IMR-90 (cell line): Measurements from ENCODE around the gene PEAK1. TPM values are rescaled to one million over a fixed set of nuclear protein-coding genes. Genes with fewer than 3 reads are reported as not detected.

ENCODE experiments used
- ATAC-seq: fragments of 200-7000 bp; cut with Tn5 transposase; 2 replicates; pipeline ENCODE4 v1.9.1; 2020; ENCODE audit warnings: low read depth, mild to moderate bottlenecking, moderate library complexity
- BruUV-seq: library from RNA; stranded (reverse); fragments of 400-500 nt; replicated peaks from 2 replicates; lab custom pipeline; 2021; lab: Mats Ljungman, UMichigan
- CTCF ChIA-PET: fragments of 300-600 bp; formaldehyde crosslinking; extraction: SDS; loops from one replicate; lab custom pipeline; 2021; ENCODE audit warnings: antibody characterized with exemption; lab: Yijun Ruan, JAX
- POLR2A ChIA-PET: fragments of 300-600 bp; sonication (Branson Sonifier 250); formaldehyde crosslinking; loops from one replicate; lab custom pipeline; 2022; ENCODE audit warnings: antibody characterized with exemption; ENCODE audit not compliant: unreplicated experiment; lab: Charles Lee
- DNase-seq: peaks from one replicate; pipeline ENCODE4 v3.0.0; 2013
- H2AFZ ChIP-seq: replicated peaks from 2 replicates; pipeline ENCODE3; 2013; ENCODE audit warnings: low read length, mild to moderate bottlenecking; ENCODE audit not compliant: poor library complexity
- H2AK5ac ChIP-seq: 2 replicates; pipeline ENCODE4 v1.6.1; 2013; ENCODE audit warnings: low read depth, low read length, inconsistent platforms
- H2AK9ac ChIP-seq: replicated peaks from 2 replicates; pipeline ENCODE3; 2013; ENCODE audit warnings: mild to moderate bottlenecking, low read depth, low read length, moderate library complexity; ENCODE audit not compliant: poor library complexity
- H2BK120ac ChIP-seq: 2 replicates; pipeline ENCODE4 v1.6.1; 2013; ENCODE audit warnings: low read depth, low read length, inconsistent platforms
- H2BK15ac ChIP-seq: 3 replicates; pipeline ENCODE4 v1.6.1; 2013; ENCODE audit warnings: low read depth, low read length, inconsistent platforms
- H2BK20ac ChIP-seq: 2 replicates; pipeline ENCODE4 v1.6.1; 2013; ENCODE audit warnings: low read depth, mild to moderate bottlenecking, inconsistent platforms, low read length, moderate library complexity
- H2BK5ac ChIP-seq: 2 replicates; pipeline ENCODE4 v1.6.1; 2013; ENCODE audit warnings: mild to moderate bottlenecking, low read depth, low read length, inconsistent platforms; ENCODE audit not compliant: poor library complexity, severe bottlenecking
- H3K14ac ChIP-seq: replicated peaks from 2 replicates; pipeline ENCODE4 v1.6.1; 2013; ENCODE audit warnings: low read depth, low read length, inconsistent platforms
- H3K18ac ChIP-seq: 2 replicates; pipeline ENCODE4 v1.6.1; 2013; ENCODE audit warnings: low read depth, low read length, control low read depth
- H3K23ac ChIP-seq: 2 replicates; pipeline ENCODE4 v1.6.1; 2013; ENCODE audit warnings: low read depth, low read length, inconsistent platforms
- H3K27ac ChIP-seq: 2 replicates; pipeline ENCODE4 v1.5.1; 2013; ENCODE audit warnings: mild to moderate bottlenecking, control low read depth, low read length; ENCODE audit not compliant: insufficient read depth
- H3K27me3 ChIP-seq: 2 replicates; pipeline ENCODE4 v1.6.1; 2013; ENCODE audit warnings: low read length; ENCODE audit not compliant: control insufficient read depth, insufficient read depth
- H3K36me3 ChIP-seq: 2 replicates; pipeline ENCODE4 v1.6.1; 2013; ENCODE audit warnings: low read length, mixed read lengths; ENCODE audit not compliant: control insufficient read depth, insufficient read depth
- H3K4ac ChIP-seq: 2 replicates; pipeline ENCODE4 v1.6.1; 2013; ENCODE audit warnings: low read depth, low read length, inconsistent platforms
- H3K4me1 ChIP-seq: 2 replicates; pipeline ENCODE4 v1.6.1; 2013; ENCODE audit warnings: low read length, mixed read lengths; ENCODE audit not compliant: control insufficient read depth, insufficient read depth
- H3K4me2 ChIP-seq: 2 replicates; pipeline ENCODE4 v1.6.1; 2013; ENCODE audit warnings: low read depth, mild to moderate bottlenecking, control low read depth, low read length, moderate library complexity
- H3K4me3 ChIP-seq: 2 replicates; pipeline ENCODE4 v1.5.1; 2013; ENCODE audit warnings: low read depth, mild to moderate bottlenecking, control low read depth, low read length, moderate library complexity; ENCODE audit not compliant: insufficient read depth
- H3K56ac ChIP-seq: 2 replicates; pipeline ENCODE4 v1.6.1; 2013; ENCODE audit warnings: low read length, inconsistent platforms; ENCODE audit not compliant: insufficient read depth; ENCODE audit errors: extremely low read depth
- H3K79me1 ChIP-seq, 2 experiments: 2 replicates each; pipeline ENCODE4 v1.6.1; 2013; ENCODE audit warnings: low read length in 2 of 2, inconsistent platforms in 1 of 2, low read depth in 1 of 2
- H3K9ac ChIP-seq: 2 replicates; pipeline ENCODE4 v1.6.1; 2013; ENCODE audit warnings: low read depth, low read length, control low read depth
- H3K9me1 ChIP-seq: 2 replicates; pipeline ENCODE4 v1.6.1; 2013; ENCODE audit warnings: low read length, inconsistent platforms; ENCODE audit not compliant: insufficient read depth
- H3K9me3 ChIP-seq: 2 replicates; pipeline ENCODE4 v1.6.1; 2013; ENCODE audit warnings: low read length; ENCODE audit not compliant: control insufficient read depth, insufficient read depth
- H4K20me1 ChIP-seq: 2 replicates; pipeline ENCODE4 v1.6.1; 2013; ENCODE audit warnings: low read length, inconsistent platforms; ENCODE audit not compliant: insufficient read depth
- H4K5ac ChIP-seq: 2 replicates; pipeline ENCODE4 v1.6.1; 2013; ENCODE audit warnings: mild to moderate bottlenecking, low read depth, low read length, control low read depth
- H4K8ac ChIP-seq, 2 experiments: 2 replicates each; pipeline ENCODE4 v1.6.1; 2013; ENCODE audit warnings: low read depth in 2 of 2, low read length in 2 of 2, control low read depth in 1 of 2, inconsistent platforms in 1 of 2
- H4K91ac ChIP-seq: 2 replicates; pipeline ENCODE4 v1.6.1; 2013; ENCODE audit warnings: low read depth, low read length, inconsistent platforms; ENCODE audit not compliant: insufficient read depth
- BHLHE40 ChIP-seq: fragments of 150-350 bp; IDR thresholded peaks from 2 replicates; pipeline ENCODE4 v1.6.1; 2016; ENCODE audit warnings: mild to moderate bottlenecking, low read depth, low read length
- CEBPB ChIP-seq: IDR thresholded peaks from 2 replicates; pipeline ENCODE4 v1.6.1; 2012; ENCODE audit warnings: low read depth, low read length, improper control_type of control experiment
- CHD1 ChIP-seq: IDR thresholded peaks from 2 replicates; pipeline ENCODE4 v1.6.1; 2012; ENCODE audit warnings: low read depth, low read length, improper control_type of control experiment
- CTCF ChIP-seq: conservative IDR thresholded peaks from 2 replicates; pipeline ENCODE4 v1.5.1; 2012; ENCODE audit warnings: mild to moderate bottlenecking, low read depth, low read length, improper control_type of control experiment
- ELK1 ChIP-seq: fragments of 150-350 bp; IDR thresholded peaks from 2 replicates; pipeline ENCODE4 v1.6.1; 2016; ENCODE audit warnings: low read depth, mild to moderate bottlenecking, low read length, moderate library complexity, borderline replicate concordance
- FOS ChIP-seq: fragments of 150-350 bp; IDR thresholded peaks from 2 replicates; pipeline ENCODE4 v1.6.1; 2016; ENCODE audit warnings: low read depth, low read length
- MAFK ChIP-seq: IDR thresholded peaks from 2 replicates; pipeline ENCODE4 v1.6.1; 2012; ENCODE audit warnings: low read depth, low read length, improper control_type of control experiment
- MAZ ChIP-seq: IDR thresholded peaks from 2 replicates; pipeline ENCODE4 v1.6.1; 2012; ENCODE audit warnings: low read depth, mild to moderate bottlenecking, low read length, improper control_type of control experiment, moderate library complexity, borderline replicate concordance
- MXI1 ChIP-seq: IDR thresholded peaks from 2 replicates; pipeline ENCODE4 v1.6.1; 2012; ENCODE audit warnings: low read depth, mild to moderate bottlenecking, low read length, moderate library complexity, borderline replicate concordance
- NFE2L2 ChIP-seq: fragments of 150-350 bp; IDR thresholded peaks from 2 replicates; pipeline ENCODE4 v1.6.1; 2016; ENCODE audit warnings: low read depth, mild to moderate bottlenecking, low read length
- POLR2A ChIP-seq: IDR thresholded peaks from 2 replicates; pipeline ENCODE4 v1.6.1; 2012; ENCODE audit warnings: mild to moderate bottlenecking, low read depth, low read length
- RAD21 ChIP-seq: IDR thresholded peaks from 2 replicates; pipeline ENCODE4 v1.6.1; 2012; ENCODE audit warnings: low read length, improper control_type of control experiment
- RCOR1 ChIP-seq: IDR thresholded peaks from 2 replicates; pipeline ENCODE4 v1.6.1; 2012; ENCODE audit warnings: mild to moderate bottlenecking, low read length, improper control_type of control experiment; ENCODE audit not compliant: insufficient replicate concordance
- RFX5 ChIP-seq: IDR thresholded peaks from 2 replicates; pipeline ENCODE4 v1.8.0; 2012; ENCODE audit warnings: low read depth, mild to moderate bottlenecking, low read length, moderate library complexity
- SMC3 ChIP-seq: fragments of 150-350 bp; IDR thresholded peaks from 2 replicates; pipeline ENCODE4 v1.6.1; 2016; ENCODE audit warnings: low read depth, mild to moderate bottlenecking, antibody characterized with exemption, low read length, moderate library complexity
- USF2 ChIP-seq: fragments of 150-350 bp; IDR thresholded peaks from 2 replicates; pipeline ENCODE4 v1.6.1; 2017; ENCODE audit warnings: mild to moderate bottlenecking, antibody characterized with exemption, low read length, low read depth
- dilution Hi-C: fragments of 300-500 bp; cut with HindIII; formaldehyde crosslinking; loops from one replicate; pipeline ENCODE4 v1.14.3; 2018; ENCODE audit warnings: low sequenced_read_pairs; ENCODE audit not compliant: unreplicated experiment
- in situ Hi-C: fragments of 300-500 bp; cut with MboI; formaldehyde crosslinking; loops from 3 replicates; pipeline ENCODE4 v1.14.3; 2019; ENCODE audit warnings: low sequenced_read_pairs, inconsistent platforms, mixed read lengths
- intact Hi-C: fragments of 100-400 bp; cut with micrococcal nuclease; formaldehyde crosslinking; loops from 2 replicates; pipeline ENCODE4 v1.10.0; 2022
- polyA plus RNA-seq, 3 experiments: library from polyadenylated mRNA; depleted of rRNA; stranded (reverse); fragments of >200 nt; gene quantifications; 2 replicates each; pipeline ENCODE4 v1.2.3, GENCODE V29; 2012; ENCODE audit warnings: low replicate concordance in 1 of 3
- total RNA-seq: library from RNA; depleted of rRNA; stranded (reverse); fragments of >200 nt; gene quantifications from 2 replicates; pipeline ENCODE4 v1.2.3, GENCODE V29; 2012

PEAK1 gene
- total and polyA plus RNA-seq, 2 of the 4 experiments (the other 2 are of a cell fraction) = 21.5 to 43.9 TPM

GRCh38 chr15:77196381-77196780 is 223.5 kb downstream of the PEAK1 start:
- H3K9me1 ChIP-seq = no peaks in the 10 kb centered on the region; the same call in 1 of the 2 replicates
- H4K5ac ChIP-seq = no peak overlapping the region
- dilution Hi-C loops (no loop called here), in situ Hi-C loops (no loop called here), intact Hi-C loops (no loop called here)
- no peak for ATAC-seq
- H3K4me2 ChIP-seq = no peak overlapping the region
- no peak overlapping the region for H3K23ac ChIP-seq
- H2BK20ac ChIP-seq = no peak overlapping the region
- H3K4me1 ChIP-seq = no peaks in the 10 kb centered on the region
- no peak overlapping the region for H3K27ac ChIP-seq
- H3K4me3 ChIP-seq = no peak overlapping the region
- CTCF ChIA-PET = interaction anchor here (1.8 kb wide), 1 partner anchor 9 kb away, joined by 4 read pairs; no protein-coding TSS in a partner anchor
- H4K20me1 ChIP-seq = no peaks in the 10 kb centered on the region
- no peak for DNase-seq
- H3K9me3 ChIP-seq = peaks cover 6% of the 10 kb centered on the region; the same call in 1 of the 2 replicates
- peaks cover 1% of the 10 kb centered on the region; the same call in 1 of the 2 replicates for H3K36me3 ChIP-seq
- no peak overlapping the region for H3K18ac ChIP-seq
- H3K27me3 ChIP-seq = no peaks in the 10 kb centered on the region
- TF ChIP-seq FOS (no peak), RAD21 (no peak), RFX5 (no peak), POLR2A (no peak), CHD1 (no peak), BHLHE40 (no peak), CTCF (no peak), USF2 (no peak), CEBPB (no peak), ELK1 (no peak), MAFK (no peak), SMC3 (no peak), MAZ (no peak), RCOR1 (no peak), MXI1 (no peak), NFE2L2 (no peak)
- H2BK5ac ChIP-seq = no peak overlapping the region
- H2AFZ ChIP-seq = no peak overlapping the region
- no peak overlapping the region for H2BK120ac ChIP-seq
- H3K14ac ChIP-seq = no peak overlapping the region
- H3K4ac ChIP-seq = no peak overlapping the region
- no peak overlapping the region for H3K56ac ChIP-seq
- no peak overlapping the region for H2AK5ac ChIP-seq
- BruUV-seq = no TSS peak
- no peak overlapping the region for H3K9ac ChIP-seq
- H4K8ac ChIP-seq = no peak overlapping the region
- POLR2A ChIA-PET = interaction anchor here (0.5 kb wide), 1 partner anchor 223 kb away, joined by 7 read pairs; no protein-coding TSS in a partner anchor
- no peak overlapping the region for H4K91ac ChIP-seq
- no peak overlapping the region for H2BK15ac ChIP-seq
- peaks cover 2 to 17% of the 10 kb centered on the region in 2 experiments; a peak in 3 of 4 replicates for H3K79me1 ChIP-seq
- H2AK9ac ChIP-seq = no peak overlapping the region
